Activated gamma-delta T cell treated with Interleukin-2 at 50 U/mL for 16 hours (primary cell): ENCODE results near the gene FZR1.

Experiments
- DNase-seq: peaks from one replicate; pipeline ENCODE4 v3.0.0-alpha.2; 2020

FZR1 gene

DNA sequence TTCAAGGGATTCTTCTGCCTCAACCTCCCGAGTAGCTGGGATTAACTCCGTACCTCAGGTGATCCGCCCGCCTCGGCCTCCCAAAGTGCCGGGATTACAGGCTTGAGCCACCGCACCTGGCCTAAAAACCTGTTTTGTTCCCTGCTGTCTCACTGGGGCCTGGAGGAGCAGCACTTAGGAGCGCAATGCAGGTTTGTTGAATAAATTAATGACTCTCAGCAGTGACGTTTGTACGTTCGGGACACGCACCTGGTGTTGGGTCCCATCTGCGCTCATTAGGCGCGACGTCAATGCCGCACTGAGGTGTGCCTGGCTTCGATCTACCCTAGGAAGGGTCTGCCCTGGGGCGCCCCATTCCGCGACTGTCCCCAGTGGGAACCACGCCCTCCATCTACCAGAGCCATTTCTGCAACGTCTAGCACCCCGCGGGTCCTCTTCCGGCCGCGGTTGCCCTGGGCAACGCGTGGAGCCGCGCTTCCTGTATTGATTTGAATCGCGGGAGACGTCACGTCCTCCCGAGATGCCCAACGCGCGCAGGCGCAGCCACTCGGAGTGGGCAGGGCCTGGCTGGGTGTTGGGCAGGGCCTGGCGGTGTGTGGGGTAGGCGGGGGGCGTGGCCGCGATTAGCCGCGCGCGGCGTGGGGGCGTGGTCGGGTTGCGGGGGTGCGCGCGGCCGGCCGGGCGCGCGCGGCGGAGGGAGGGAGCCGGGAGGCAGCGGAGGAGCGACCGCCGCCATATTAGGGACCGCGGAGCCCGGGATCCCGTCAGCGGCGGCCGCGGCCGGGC is at the start of gene FZR1:
Gene FZR1, plus strand, starts transcription at position 714 of the 786 bp plus-strand sequence. CDS start 16,679 bp downstream, outside the sequence.
- DNase-seq, result peak; percentile 99

DNA sequence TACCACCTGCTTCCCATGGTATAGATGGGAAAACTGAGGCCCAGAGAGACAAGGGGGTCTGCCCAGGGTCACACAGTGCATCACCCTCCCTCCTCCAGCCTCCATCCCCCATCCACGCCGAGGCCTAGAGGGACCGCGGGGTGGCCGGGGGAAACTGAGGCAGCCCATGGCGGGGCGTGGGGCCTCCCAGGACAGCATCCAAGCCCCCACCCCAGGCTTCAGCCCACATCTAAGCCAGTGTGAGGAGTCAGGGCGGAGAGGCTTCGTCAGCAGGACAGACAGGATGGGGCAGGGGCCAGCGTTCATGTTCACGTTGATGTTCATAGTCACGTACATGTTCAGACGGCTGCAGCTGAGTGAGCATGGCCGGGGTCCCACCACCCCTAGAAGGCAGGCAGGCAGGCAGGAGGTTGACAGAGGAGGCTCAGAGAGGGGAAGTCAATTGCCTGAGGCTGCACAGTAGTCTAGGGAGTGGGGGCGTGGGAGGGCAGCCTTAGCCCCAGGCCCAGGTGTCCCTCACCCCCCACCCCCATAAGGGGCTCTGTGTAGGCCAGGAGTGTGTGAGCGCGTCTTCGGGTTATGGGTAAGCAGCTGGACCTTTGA is 49.1 kb upstream of the FZR1 start:
- no peak for DNase-seq

GRCh38 chr19:3457528-3458228 is 48.4 kb upstream of the FZR1 start:
- DNase-seq, result no peak

GRCh38 chr19:3458229-3459088 is 47.7 kb upstream of the FZR1 start:
- no peak for DNase-seq

GRCh38 chr19:3459089-3459881 is 46.8 kb upstream of the FZR1 start:
- no peak for DNase-seq

GRCh38 chr19:3459965-3460582 is 46.0 kb upstream of the FZR1 start:
- DNase-seq, result no peak

DNA sequence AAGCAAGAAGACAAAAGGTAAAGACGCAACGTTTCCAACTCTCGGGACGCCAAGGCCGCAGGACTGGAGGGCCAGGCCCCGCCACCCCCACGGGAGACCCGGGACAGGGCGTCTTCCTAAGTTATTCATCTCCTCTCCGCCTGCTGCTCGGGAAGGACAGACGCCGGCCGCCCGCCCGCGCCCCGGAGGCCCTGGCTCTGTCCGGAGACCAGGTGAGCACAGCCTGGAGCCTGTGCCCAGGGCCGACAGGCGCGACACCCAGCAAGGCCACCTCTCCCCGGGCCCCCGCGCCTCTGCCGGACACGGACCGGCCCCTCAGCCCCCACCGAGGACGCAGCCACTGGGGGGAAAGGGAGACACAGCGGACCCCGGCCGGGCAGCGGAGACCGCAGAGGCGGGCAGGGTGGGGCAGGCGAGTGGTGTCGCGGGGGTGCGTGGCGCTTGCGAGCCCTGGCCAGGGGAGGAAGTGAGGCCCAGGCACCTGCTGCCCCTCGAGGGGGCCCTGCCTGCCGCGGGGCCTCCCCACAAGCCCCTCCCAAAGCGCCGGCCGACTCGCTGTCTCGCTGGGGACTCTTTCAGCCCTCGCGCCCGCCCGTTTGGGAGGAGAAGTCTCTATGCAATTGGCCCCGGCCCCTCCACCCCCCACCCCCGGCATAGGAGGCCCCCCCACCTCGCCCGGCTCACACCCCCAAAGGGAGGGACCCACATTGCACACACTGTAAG is 43.0 kb upstream of the FZR1 start:
- no peak for DNase-seq

DNA sequence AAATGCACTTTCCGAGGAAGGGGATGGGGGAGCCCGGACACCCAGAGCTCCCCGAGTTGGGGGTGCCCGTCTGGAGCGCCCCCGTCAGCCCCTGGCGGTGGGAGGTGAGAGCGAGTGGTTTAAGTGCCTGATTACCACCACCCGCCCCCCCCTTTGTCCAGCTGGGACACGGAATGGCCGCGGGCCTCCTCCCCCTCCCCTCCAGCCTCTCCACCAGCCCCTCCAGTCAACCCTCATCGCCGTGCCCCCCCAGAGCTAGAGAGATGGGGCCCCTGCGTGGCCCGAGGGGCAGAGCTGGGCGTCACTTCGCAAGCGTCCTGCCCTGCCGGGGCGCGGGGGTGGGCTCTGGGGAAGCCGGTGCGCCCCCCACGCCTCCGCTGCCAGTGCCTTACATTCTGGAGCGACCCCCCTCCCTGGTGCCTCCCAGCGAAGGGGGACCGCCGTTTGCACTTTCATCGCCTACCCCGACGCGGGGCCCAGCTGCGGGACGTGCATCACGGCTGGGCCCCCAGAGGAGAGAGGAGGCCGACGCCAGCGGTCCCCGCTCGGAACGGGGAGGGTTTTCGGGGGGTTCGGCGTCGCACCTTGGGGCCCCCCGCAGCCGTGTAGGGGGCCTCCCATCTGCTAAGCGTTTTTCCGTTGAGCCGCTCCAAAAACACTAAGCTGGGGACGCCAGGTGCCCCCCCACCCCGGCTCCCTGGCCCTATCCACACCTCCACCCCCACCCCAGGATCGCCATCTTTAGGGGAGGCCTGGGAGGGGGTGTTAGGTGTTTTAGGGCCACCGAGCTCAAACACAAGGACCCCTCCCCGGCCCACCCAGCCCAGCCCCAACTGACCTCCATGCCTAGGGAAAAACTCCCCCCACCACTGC is 42.2 kb upstream of the FZR1 start:
- DNase-seq, result no peak

DNA sequence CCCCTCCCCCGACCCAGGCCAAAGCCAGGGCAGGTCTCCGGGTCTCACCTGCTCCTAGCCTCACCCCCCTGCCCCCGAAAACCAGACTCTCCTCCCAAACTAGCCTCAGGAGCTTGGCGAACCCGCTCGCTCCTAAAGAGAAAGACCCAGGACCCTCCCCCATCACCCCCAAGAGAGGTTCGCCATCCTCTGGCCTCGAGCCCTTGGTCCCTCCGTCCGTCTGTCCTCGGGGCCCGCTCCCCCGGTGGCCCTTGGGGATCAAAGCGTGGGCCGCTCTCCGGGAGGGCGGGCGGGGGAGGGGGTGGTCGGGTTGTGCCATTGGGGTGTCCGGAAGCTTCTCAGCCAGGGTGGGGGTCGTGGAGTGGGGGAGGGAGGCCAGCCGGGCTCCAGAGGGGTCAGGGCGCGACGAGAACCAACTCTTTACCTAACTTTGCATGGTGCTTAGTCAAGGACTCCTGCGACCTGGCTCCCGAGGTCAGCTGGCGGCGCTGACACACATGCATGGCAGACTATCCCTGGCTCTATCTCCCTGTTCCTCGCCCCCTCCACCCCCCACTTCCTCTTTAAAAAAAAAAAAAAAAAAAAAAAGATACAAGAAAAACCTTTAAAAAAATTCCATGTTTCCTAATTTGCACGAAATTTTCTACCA is 41.4 kb upstream of the FZR1 start:
- DNase-seq, result no peak

GRCh38 chr19:3465552-3465951 is 40.6 kb upstream of the FZR1 start:
- DNase-seq, result no peak

- DNase-seq, result no peak
These were observed 39.5 kb upstream of the FZR1 start for GRCh38 chr19:3466635-3467034.

GRCh38 chr19:3467437-3468198 is 38.5 kb upstream of the FZR1 start:
- no peak for DNase-seq

DNA sequence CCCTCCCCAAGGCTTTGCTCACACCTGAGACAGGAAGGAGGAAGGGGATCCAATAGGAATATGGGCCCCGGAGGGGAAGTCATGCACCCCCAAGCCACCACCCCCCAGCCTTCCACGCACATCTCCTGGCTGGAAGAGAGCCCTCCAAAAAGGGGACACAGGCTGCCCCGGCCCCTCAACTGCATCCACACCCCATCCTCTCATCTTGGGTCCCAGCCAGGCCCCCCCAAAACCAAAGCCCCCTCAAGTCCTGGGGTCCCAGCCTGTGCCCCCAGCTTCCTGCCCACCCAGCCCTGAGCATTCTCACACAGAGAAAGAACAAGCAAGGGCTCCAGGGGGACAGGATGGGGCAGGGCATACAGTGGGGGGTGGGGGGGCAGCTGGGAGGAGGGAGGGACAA is 37.9 kb upstream of the FZR1 start:
- DNase-seq, result no peak

GRCh38 chr19:3469638-3470499 is 36.2 kb upstream of the FZR1 start:
- DNase-seq, result no peak

DNA sequence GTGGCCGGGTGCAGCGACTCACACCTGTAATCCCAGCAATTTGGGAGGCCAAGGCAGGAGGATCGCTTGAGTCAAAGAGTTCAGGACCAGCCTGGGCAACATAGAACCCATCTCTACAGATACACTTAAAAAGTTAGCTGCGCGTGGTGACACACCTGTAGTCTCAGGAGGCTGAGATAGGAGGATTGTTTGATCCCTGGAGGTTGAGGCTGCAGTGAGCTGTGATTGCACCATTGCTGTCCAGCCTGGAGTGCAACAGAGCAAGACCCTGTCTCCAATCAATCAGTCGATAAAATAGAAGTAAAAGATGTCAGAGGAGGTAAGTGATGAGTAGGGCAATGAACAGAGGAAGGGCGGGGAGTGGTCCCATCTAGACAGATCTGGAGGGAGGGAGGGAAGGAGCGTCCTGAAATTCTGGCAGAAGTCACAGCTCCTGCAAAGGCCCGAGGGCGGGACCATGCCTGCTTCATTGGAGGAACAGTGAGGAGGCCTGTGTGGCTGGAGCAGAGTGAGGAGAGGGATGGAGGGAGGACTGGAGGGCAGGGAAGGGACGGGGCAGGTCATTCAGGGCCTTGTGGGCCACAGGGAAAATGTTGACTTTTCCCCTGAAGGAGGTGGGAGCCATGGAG is 35.5 kb upstream of the FZR1 start:
- DNase-seq, result no peak

DNA sequence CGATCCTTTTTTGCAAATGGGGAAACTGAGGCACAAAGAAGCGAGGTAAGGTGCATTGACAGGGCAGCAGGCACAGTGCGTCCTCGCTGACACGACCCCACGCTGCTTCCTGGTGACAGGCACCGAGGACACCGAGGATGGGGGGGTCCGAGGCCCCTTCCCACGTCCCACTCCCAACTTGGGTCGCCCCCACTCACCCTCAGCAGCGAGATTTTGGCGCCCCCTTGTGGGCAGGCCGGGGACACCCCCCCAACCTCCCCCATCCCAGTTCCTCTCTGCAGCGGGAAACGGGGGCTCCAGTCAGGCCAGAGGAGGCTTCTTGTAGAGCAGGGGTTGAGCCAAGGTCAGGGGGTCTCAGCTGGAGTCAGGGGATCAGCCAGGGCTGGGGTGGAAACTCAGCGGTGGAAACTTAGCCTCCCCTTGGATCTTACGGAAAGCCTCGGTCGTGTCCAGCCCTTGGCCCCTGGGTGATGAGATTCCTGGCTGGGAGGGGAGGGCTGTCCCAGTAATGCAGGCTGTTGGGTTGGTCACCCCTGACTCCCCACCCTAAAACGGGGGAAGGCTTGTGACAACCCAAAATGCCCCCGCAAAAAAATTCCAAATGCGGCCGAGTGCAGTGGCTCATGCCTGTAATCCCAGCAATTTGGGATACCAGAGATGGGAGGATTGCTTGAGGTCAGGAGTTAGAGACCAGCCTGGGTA is 34.0 kb upstream of the FZR1 start:
- peak; percentile 35 for DNase-seq
